GM19351 (cell line): ENCODE measurements around the gene EPPIN.
A peak's percentile ranks its signal among the peaks of the same experiment; 100 is the strongest.

ENCODE experiments used
- ATAC-seq: cut with Tn5 transposase; IDR thresholded peaks from one replicate; pipeline ENCODE4 v1.9.1; 2021; ENCODE audit warnings: mild to moderate bottlenecking, moderate library complexity; ENCODE audit not compliant: unreplicated experiment

The EPPIN gene

GRCh38 chr20:45539382-45539781, 7.8 kb downstream of the EPPIN start, which contains the start of gene WFDC6:
WFDC6 (minus strand) TSS chr20:45539482; CDS start chr20:45539407, 75 bp downstream.
- no peak for ATAC-seq

GRCh38 chr20:45538209-45538799, 8.9 kb downstream of the EPPIN start:
- ATAC-seq = no peak

- ATAC-seq = no peak
Measured at GRCh38 chr20:45527294-45527693, 19.9 kb downstream of the EPPIN start.

- no peak for ATAC-seq
Measured at GRCh38 chr20:45523821-45524220, 23.4 kb downstream of the EPPIN start.

- no peak for ATAC-seq
Measured at GRCh38 chr20:45518282-45518681, 28.9 kb downstream of the EPPIN start.

GRCh38 chr20:45515147-45515913, 31.9 kb downstream of the EPPIN start, which contains the start of gene SPINT3:
SPINT3 (minus strand) TSS chr20:45515622; CDS start chr20:45515608, 14 bp downstream.
- no peak for ATAC-seq

DNA sequence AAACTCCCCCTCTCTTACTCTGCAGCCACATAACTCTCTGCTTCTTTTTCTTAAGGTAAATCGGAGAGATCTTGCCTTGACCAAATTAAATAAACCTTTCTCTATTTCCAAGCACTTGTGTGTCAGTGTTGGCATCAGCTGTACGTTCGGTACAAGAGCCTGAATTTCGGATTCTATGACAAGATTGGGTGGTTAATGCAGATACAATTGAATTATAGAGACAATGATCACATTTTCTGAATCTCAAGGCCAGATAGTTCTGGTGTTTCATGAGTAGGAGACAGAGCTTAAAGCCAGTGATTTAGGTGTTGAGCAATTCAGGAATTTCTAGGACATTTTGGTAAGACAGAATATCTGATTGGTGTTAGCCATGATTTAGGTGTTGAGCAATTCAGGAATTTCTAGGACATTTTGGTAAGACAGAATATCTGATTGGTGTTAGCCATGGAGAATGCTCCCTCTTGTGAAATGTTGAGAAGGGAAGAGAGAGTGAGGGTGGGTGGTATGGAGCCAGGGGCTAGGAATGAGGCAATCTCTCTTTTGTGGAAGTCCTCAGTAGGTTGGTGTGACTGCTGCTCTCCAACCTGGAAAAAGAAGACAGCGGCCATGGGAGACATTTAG, 36.8 kb downstream of the EPPIN start:
- no peak for ATAC-seq

GRCh38 chr20:45509091-45509490, 38.1 kb downstream of the EPPIN start:
- no peak for ATAC-seq

GRCh38 chr20:45508068-45508886, 38.9 kb downstream of the EPPIN start:
- ATAC-seq = no peak

GRCh38 chr20:45507011-45507820, 40.0 kb downstream of the EPPIN start:
- peak; percentile 50 for ATAC-seq

- no peak for ATAC-seq
Measured at GRCh38 chr20:45506398-45506797, 40.8 kb downstream of the EPPIN start.

DNA sequence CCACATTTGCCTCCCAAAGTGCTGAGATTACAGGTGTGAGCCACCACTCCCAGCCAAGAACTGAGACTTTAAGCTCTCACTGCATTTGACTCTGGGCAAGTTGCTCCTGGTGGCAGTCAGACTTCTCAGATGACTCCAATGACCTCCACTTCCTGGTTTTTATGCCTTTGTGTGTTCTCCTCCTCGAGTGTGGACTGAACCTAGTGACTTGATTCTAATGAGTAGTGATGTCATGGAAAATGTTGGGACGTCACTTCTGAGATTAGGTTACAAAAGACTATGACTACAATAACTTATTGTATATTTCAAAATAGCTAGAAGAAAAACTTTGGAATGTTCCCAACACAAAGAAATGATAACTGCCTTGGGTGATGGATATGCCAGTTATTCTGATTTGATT, 43.8 kb downstream of the EPPIN start:
- ATAC-seq = no peak

DNA sequence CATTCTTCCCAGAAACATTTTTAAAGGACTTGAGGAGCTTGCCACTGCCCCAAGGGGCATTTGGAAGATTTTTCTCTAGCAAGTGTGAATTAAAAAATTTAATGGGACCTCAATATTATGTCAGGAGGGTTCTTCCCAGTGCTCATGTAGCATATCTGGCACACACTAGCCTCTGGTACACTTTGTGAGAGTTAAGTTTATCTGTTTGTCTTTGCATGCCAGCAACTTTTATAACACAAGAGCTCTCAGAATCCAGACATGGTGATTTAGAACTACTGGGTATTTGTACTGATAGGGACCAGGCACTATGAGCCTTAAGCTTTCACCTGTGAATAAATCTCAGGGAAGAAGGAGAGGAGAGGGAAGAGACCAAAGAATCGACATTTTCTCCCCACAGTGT, 44.6 kb downstream of the EPPIN start:
- no peak for ATAC-seq

GRCh38 chr20:45501600-45501999, 45.6 kb downstream of the EPPIN start:
- no peak for ATAC-seq

DNA sequence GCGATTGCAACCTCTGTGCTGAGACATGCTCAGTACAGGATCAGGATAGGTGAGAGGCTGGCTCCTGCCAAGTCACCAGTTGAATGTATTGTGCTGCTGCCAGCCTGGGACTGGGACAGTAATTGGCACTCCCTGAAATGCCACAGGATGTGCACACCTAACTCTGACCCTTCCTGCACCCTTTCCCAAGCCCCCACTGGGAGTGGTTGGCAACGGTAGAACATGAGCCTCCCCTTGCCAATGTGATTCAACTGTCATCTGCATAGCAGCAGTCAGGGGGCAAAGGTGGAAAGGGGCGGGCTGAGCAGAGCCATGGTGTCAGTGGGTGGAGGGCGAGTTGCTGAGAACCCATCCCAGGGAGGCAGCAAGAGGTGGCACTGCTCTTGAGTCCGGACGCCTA, 47.2 kb downstream of the EPPIN start:
- no peak for ATAC-seq

DNA sequence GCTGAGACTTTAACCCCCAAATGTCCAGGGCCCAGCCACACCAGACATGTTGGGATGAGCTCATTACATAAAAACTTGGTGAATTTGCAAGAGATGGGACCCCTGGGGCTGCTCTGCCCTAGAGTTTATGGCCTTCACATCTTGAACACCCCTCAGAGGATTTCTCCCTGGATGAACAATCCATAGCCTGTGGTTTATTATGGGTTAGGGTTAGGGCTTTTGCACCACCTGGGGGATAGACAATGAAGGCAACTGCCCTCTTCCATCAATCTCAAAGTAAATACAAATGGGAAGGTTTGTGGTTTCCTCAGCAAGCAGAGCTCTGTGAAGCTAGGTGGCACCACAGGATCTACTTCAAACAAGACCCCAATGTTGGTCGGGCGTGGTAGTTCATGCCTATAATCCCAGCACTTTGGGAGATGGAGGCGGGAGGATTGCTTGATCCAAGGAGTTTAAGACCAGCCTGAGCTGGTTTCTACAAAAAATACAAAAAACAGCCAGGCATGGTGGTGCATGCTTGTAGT, 49.2 kb downstream of the EPPIN start:
- no peak for ATAC-seq

DNA sequence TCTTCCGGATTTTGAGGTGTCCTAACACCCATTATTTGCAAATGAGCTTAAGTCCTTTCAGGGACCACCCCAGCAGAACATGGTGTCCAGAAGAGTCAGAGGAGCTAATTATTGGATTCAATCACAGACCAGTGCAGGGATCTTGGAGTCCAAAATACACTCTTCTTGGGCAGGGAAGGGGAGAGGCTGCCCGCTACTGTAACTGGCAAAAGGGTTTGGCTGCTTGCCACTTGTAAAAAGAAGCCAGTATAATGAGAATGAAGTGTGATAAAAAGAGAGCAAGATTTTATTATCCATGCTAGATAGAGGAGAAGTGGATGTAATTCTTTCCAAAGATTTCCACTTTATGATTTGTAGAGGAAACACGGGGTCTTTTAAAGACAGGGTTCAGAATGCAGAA, 51.0 kb downstream of the EPPIN start:
- ATAC-seq = no peak

- ATAC-seq = no peak
Measured at GRCh38 chr20:45495501-45495941, 51.7 kb downstream of the EPPIN start.
